Daoy (cell line): Measurements from ENCODE around the gene NMS. TPM values are rescaled to one million over a fixed set of nuclear protein-coding genes. Genes with fewer than 3 reads are reported as not detected.
"Not testable (repeated sequence)": the region's sequence is repeated elsewhere in the genome, so short reads cannot be mapped to it uniquely, and the experiment has no call there.

Experiments
- DNase-seq: peaks from one replicate; pipeline ENCODE4 v3.0.0-alpha.2; 2015; ENCODE audit warnings: low read depth
- total RNA-seq: library from RNA; depleted of rRNA; stranded (reverse); fragments of >200 nt; shearing (Covaris generic); gene quantifications from 2 replicates; pipeline ENCODE4 v1.2.3, GENCODE V29; 2014; rRNA removed

The NMS gene
- total RNA-seq, result not detected in 2 replicates

- DNase-seq, result no peak
Observed at GRCh38 chr2:100470182-100470581, at the start of gene NMS. TSS of gene NMS (plus strand) at chr2:100470482. CDS start at chr2:100470489, 7 bp downstream.

DNA sequence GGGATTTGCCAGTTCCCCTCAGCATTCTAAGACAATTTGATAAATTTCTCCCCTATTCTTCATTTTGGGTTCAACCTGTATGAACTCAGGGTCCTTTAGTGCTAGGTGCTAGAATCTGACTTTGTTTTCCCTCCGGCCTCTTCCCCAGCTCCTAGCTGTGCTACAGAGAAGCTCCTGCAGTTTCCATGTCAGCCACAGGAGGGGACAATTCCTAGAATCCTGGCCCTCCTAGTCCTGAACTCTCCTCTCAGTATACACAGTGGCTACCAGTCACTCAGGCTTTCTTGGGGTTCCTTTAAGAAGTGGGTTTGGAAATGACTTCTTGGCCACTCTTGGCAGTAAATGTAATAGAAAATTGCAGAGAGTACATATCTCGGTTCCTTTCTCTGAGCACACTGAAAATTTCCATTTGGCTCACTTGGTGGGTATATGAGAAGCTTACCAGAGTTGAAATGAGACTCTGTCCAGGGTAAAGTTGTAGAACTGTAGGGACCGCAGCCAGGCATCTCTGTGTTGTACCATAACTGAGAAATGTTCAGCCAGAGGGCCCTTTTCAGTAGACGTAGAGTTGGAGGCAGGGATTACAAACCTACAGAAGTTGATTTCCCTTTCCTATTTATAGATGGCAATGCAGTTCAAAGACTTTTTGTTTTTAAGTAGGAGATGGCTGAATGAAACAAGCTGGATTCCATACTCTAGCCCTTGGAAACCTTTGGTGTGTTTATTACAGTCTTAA lies 47.8 kb upstream of the NMS start:
- DNase-seq, result peak; percentile 15

- DNase-seq, result no peak
Observed at GRCh38 chr2:100423631-100424030, 46.7 kb upstream of the NMS start.

DNA sequence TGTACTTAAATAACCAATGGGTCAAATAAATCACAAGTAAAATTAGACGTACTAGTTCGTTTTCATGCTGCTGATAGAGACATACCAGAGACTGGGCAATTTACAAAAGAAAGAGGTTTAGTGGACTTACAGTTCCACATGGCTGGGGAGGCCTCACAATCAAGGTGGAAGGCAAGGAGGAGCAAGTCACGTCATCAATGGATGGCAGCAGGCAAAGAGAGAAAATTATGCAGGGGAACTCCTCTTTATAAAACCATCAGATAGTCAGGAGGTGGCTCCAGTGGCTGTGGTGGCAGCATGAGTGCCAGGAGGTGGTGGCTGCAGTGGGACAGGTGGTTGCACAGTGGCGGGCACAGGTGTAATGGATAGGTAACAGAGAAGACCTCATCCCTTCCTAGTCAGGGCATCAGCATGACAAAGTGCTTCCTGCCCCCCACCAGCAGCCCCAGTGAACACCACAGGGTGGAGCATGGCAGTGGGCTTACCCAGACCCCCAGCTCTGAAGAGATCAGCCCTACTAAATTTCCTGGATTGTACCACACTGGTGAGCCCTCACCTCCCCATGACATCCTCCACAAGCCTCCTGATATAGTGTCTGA lies 45.9 kb upstream of the NMS start:
- DNase-seq, result no peak

DNA sequence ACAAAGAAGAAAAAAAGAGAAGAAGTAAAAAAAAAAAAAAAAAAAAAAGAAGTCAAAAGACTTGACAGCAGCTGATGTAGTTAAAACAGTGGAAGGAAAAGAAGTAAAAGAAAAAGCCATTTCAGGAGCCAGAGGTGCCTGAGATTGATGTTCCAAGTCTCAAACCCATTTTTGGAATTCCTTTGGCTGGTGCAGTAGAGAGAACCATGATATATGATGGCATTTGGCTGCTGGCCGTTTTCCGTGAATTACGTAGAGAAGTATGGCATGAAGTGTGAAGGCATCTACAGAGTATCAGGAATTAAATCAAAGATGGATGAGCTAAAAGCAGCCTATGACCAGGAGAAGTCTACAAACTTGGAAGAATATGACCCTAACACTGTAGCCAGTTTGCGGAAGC lies 45.2 kb upstream of the NMS start:
- DNase-seq, result no peak

GRCh38 chr2:100425573-100426383 lies 44.5 kb upstream of the NMS start:
- no peak for DNase-seq

DNA sequence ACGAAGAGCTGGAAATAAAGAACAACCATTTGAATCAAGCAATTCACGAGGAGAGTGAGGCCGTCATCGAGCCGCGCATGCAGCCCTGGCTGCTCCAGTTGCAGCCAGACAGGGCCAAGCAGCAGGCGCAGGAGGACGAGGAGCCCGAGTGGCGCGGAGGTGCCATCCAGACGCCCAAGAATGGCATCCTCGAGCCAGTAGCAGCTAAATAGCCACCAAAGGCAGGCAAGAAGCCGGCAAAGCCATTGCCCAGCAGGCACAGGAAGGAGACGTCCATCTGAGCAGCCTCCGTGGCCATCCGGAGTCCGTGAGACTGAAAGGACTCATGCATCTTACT lies 43.9 kb upstream of the NMS start:
- DNase-seq, result no peak

DNA sequence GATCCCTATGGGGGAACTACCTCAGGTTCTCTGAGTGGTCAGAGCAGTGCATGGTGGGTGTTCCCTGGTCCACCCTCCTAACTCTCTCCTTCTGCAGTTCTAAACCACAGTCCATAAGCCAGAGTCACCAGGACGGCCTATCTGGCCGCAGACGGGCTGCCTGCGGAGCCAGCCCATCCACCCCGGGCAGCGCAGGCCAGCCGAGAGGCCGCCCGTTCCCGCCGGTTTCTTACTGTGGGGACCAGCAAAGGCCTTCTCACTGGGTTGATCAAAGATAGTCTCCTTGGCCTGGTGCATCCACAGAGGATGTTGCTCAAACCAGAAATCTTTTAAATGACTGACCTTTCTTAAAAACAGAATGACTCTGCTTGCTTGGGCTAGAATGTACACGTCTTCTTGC lies 43.2 kb upstream of the NMS start:
- DNase-seq, result no peak

DNA sequence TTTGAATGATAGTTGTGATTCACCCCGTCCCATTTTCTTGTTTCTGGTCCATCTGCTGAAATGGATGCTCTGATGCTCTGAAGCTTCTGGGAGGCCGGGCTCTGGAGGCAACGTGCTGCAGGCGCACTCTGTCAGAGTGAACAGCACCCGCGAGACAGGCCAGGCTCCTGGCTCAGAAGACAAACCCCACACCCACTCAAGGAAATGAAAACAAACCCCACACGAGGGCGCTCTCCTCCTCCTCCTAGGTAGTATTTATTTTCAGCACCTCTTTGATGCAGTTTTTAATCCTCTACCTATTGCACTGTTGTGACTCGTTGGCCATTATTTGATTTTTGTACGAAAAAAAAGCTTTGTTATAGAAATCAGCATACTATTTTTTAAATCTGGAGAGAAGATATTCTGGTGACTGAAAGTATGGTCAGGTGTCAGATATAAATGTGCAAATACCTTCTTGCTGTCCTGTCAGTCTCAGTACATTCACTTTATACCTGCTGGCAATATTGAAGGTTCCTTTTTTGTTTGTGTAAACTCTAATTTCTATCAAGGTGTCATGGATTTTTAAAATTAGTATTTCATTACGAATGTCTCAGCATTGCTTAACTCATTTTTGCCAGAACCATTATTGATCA lies 42.5 kb upstream of the NMS start:
- DNase-seq, result peak; percentile 16

DNA sequence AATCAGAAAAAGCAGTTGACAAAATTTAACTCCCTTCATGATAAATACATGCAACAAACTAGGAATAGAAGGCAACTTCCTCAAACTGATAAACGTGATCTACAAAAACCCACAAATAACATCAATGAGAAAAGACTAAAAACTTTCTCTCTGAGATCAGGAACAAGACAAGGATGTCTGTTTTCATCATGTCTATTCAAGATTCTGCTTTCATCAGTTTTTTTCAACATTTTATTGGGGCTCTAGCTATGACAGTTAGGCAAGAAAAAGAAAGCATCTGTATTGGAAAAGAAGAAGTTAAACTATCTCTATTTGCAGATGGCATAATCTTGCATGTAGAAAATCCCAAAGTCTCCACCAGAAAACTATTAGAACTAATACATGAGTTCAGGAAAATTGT lies 40.6 kb upstream of the NMS start:
- DNase-seq, result no peak

DNA sequence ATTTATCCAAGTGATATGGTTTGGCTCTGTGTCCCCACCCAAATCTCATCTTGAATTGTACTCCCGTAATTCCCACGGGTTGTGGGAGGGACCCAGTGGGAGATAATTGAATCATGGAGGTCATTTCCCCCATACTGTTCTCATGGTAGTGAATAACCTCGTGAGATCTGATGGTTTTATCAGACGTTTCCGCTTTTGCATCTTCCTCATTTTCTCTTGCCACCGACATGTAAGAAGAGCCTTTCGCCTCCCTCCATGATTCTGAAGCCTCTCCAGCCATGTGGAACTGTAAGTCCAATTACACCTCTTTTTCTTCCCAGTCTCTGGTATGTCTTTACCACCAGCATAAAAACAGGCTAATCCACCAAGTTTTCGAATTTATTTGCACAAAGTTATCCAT lies 32.5 kb upstream of the NMS start:
- no peak for DNase-seq

DNA sequence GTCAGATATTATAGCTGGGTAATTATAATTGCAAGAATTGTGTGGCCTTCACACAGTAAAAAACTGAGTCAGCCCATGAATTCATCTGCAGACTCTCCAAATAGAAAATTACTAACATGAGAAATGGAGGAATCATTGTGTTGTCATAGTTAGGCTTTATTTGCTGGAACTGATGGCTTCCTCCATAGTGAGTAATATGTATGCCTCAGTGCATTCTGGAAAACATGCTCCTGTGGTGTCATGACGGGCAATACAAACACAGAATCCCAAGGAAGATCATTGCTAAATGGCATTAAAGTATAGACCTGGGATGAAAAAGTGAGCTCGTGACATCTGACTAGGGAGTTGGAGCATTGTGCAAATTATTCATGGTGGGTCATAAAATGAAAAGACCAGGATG lies 23.6 kb upstream of the NMS start:
- no peak for DNase-seq

DNA sequence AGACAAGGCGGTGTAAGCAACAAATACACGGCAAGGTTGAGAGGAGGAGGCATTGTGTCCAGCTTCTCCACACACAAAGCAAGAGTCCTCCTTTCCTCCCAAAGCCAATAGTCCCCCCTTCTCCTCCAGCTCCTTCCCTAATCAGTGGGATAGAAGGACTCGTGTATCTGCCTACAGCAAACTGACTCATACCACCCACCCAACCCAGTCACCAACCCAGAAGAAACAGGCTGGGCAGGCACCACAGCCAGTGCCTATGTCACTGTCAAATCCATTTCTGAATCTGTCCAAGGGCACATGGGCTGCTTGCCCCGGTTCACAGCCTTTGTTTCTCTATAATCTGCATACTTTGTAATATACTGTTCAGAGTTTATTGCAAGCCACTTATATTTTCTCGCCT lies 19.2 kb upstream of the NMS start:
- no peak for DNase-seq

DNA sequence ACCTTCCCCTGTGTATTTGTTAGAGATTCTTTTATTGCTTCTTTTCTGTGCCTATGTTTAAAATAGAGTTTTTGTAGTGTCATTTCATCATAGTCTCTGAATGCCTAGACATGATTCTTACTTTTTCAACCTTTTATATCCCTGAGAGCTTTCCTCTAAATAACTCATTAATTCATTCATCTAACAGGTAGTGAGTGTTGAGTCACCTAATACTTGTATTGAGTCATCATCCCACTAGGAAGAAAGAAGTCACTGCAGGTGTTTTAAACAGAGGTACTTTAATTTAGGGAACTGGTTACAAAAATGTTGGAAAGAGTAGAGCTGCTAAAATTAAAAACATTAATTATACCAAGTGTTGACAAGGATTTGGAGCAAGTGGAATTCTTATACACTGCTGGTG lies 18.5 kb upstream of the NMS start:
- no peak for DNase-seq

DNA sequence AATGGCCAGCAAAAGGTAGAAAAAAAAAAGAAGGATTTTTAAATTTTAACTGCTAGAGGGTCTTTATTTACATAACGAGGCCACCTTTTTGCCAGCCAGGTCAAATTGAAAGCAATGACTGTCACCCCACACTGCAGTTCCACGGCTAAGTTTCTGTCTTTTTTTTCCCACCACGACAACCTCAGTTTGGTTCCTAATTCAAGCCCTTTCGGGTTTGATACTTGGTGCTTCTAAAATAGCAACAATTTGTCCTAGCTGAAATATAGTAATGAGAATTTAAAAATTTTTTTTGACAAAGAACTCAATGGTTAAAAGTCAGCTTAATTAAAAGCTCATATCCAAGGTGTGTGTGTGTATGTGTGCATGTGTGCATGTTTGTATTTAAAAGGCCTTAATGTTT lies 16.4 kb upstream of the NMS start:
- no peak for DNase-seq

DNA sequence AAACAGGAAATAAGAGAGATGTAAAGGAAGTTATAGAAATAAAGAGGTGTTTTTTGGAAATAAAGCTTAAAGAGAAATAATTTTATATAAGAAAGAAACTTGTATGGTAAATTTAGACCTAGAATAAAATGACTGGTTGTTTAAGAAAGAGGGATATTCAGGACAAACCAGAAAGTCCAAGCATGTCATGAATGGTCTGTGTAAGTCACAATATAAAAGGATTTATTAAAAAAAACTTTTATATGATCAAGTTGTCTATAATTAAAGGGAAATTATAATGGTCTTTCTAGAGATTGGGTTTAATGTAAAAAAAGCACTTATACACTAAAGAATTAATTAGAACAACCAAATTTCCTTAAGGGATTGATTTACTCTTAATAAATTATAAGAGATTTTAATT lies 13.9 kb upstream of the NMS start:
- not testable (repeated sequence) for DNase-seq

DNA sequence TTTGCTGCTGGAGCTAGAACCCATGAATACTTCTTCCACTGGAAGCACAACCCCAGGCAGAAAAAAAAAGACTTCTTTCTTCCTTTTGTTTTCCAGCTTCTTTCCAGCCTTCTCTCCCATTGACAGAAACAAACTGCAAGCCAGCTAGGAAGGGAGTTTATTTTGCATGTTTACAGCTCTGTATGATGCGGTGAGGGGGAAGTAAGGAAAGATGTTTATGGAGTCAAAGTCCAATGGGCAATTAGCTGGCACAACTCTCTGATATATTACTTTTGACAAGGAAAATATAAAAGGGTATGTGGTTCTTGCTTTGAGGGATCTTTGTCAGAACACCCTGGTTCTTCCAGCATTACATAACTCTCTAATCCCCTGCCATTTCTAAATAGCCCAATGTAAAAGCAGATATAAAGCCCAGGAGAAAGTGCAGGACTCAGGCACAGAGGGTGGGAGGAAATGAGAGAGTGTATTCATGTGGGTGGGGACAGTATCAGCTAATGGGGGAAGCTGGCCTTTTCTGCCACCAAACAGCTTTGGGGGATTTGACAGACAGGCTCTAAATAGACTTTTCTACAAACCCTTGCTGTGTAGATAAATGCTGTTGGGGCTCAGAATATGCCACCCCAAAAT lies 9.3 kb upstream of the NMS start:
- no peak for DNase-seq

- peak; percentile 30 for DNase-seq
Observed at GRCh38 chr2:100470898-100471514, 724 bp downstream of the NMS start.

DNA sequence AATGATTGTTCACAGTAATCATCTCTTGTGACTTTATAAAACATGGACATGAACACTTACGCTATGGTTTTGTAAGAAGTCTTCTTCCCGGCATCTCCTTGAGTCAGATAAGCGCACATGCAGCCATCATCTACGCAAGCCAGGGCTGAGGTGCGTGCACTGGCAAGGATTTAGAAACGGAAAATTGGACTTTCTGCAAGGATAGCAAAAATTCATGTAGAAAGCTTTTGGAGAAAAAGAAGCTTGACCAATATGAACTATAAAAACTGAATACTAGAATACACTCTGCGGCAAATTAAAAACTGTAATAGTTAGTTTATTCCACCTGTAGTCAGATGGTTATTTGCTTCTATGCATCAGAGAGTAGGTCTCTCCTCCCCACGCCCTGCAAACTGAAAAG lies 6.3 kb downstream of the NMS start:
- DNase-seq, result no peak

- DNase-seq, result peak; percentile 2
Observed at GRCh38 chr2:100482741-100483140, 12.5 kb downstream of the NMS start.

DNA sequence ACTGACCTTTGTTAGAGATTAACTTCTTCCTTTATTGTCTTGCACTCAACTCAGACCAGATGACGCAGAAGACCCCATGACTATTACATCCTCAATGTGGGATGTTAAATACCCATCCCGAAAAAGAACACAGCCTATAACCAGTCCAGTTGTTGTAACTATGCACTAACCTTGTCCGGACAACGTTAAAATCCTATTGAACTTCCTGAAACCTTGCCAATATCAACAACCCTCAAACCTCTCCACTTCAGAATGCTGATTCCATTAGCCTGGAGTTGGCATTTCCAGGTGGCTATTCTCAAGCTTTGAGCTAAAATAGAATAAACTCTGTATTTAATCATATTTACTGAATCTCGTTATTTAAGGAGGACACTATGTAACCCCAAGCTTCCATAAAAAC lies 13.6 kb downstream of the NMS start:
- no peak for DNase-seq

GRCh38 chr2:100484390-100484789 lies 14.1 kb downstream of the NMS start:
- DNase-seq, result no peak
